GM19372 (cell line): ENCODE results near the gene RFX2.
"Not testable (repeated sequence)": the region's sequence is repeated elsewhere in the genome, so short reads cannot be mapped to it uniquely, and the experiment has no call there.

ENCODE experiments used
- ATAC-seq: cut with Tn5 transposase; IDR thresholded peaks from one replicate; pipeline ENCODE4 v1.9.1; 2021; ENCODE audit warnings: mild to moderate bottlenecking, low read depth, moderate library complexity; ENCODE audit not compliant: unreplicated experiment

The RFX2 gene

GRCh38 chr19:5993648-5994358 lies 116.5 kb downstream of the RFX2 start:
- no peak for ATAC-seq

GRCh38 chr19:5993201-5993600 lies 117.1 kb downstream of the RFX2 start:
- ATAC-seq, result no peak

DNA sequence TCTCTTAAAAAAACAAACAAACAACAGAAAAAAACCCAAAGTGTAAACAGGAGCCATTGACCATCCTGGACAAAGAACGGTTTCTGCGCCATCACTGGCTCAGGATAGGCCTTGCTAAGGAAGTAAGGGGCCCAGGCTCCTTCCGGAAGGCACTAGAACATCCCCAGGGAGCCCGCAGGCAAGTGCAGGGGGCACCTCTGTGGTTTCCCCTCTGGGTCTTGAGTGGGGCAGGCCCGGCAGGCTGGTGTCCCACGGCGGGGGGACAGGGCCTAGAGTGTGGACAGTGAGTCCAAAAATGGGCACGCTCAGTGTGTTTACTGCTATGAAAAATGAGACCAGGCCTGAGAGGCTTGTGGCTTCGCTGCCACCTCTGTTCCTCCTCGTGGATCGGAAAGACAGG lies 117.5 kb downstream of the RFX2 start:
- no peak for ATAC-seq

GRCh38 chr19:5991244-5991838 lies 119.0 kb downstream of the RFX2 start:
- ATAC-seq, result no peak

GRCh38 chr19:5990289-5990797 lies 120.0 kb downstream of the RFX2 start:
- ATAC-seq, result no peak

DNA sequence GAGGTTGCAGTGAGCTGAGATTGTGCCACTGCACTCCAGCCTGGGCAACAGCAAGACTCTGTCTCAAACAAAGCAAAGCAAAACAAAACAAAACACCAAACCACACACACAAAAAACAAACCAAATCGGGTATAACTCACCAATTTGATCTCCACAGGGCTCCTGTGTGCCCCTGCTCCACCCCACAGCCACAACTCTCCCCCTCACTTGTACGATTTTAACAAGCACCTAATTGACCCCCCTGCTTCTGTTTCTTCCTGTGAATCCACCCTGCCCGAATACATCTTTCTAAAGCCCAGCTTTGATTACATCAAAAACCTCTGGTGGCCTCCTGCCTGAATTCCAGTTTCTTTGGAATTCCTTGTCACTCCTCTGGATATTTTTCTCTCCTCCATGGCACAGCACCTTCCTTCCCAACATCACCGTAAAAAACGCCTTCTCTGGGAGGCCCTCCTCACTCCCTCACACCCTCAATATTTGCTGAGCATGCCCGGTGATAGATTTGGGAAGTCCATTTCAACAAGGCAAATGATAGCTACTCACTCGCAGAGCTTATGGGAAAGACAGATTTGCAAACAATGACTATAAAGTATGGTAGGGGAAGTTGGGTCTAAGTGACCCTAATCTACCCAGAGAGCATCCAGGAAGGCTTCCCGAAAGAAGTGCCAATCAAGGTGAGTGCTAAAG lies 120.8 kb downstream of the RFX2 start:
- ATAC-seq, result no peak

DNA sequence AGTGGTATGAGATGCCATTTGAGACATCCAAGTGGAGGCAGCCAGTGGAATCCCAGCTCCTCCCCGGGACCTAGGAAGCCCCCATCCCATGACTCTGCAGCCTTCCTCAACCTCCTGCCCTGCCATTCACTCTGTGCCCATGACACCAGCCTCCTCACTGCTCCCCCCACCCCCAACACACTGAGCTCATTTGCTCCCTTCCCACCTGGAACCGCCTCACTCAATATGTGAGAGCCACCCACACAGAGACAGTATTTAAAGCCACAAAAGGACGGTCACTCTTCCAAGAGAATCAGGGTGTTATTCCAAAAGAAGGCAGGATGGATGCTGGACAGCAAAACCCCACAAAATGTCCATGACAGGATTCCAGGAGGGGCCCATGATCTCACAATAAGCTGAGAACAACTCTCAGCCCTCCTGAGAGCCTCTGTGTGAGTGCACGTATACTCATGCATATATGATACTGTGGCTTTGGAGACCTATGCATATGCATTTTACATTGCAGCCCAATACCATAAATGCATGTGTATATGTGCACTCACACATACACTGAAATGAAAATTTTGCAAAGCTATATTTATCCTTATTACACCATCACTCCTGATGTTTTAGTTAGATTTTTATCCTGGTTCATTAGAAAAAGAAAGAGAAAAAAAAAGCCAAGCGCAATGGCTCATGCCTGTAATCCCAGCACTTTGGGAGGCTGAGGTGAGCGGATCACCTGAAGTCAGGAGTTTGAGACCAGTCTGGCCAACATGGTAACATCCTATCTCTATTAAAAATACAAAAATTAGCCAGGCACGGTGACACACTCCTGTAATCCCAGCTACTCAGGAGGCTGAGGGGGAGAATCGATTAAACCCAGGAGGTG lies 121.5 kb downstream of the RFX2 start:
- ATAC-seq, result no peak

DNA sequence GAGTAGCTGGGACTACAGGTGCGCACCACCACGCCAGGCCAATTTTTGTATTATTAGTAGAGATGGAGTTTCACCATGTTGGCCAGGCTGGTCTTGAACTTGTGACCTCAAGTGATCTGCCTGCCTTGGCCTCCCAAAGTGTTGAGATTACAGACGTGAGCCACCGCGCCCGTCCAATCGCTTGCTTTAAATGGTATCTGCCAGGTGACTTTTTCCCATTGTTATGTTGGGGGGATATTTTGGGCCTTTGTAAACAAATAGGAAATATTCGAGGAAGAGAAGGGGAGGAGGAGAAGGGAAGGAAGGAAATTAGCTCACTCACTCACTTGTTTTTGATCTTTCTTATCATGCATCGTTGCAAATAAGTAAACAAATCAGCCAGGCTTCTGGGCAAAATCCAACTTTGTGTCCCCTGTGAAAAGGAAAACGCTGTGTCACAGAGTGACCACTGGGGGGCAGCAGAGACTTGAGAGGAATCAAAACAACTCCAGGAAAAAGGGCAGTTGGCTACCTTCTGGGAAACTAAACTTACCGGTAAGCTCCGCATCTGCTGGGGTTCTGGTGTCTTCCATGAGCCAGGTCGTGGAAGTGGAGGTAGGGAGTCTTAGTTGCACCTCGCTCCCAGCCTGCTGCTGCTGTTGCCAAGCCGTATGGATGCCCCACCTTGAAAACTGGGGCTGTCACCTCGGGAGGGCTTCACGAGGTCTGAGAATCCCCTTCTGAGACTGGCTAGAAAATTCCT lies 123.1 kb downstream of the RFX2 start:
- no peak for ATAC-seq

DNA sequence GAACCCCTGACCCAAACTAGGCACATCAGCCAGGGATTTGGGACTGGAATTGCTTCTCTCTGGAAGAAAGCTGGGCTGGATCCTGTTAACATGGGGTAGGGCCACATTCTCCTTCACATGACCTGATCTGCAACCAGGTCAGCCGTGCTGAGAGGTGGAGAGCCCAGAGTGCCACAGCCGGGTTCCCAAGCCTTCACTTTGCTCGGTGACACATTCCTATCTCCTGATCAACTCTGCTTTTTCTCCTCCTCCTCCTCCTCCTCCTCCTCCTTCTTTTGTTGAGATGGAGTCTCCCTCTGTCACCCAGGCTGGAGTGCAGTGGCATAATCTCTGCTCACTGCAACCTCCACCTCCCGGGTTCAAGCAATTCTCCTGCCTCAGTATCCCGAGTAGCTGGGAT lies 124.5 kb downstream of the RFX2 start:
- not testable (repeated sequence) for ATAC-seq

DNA sequence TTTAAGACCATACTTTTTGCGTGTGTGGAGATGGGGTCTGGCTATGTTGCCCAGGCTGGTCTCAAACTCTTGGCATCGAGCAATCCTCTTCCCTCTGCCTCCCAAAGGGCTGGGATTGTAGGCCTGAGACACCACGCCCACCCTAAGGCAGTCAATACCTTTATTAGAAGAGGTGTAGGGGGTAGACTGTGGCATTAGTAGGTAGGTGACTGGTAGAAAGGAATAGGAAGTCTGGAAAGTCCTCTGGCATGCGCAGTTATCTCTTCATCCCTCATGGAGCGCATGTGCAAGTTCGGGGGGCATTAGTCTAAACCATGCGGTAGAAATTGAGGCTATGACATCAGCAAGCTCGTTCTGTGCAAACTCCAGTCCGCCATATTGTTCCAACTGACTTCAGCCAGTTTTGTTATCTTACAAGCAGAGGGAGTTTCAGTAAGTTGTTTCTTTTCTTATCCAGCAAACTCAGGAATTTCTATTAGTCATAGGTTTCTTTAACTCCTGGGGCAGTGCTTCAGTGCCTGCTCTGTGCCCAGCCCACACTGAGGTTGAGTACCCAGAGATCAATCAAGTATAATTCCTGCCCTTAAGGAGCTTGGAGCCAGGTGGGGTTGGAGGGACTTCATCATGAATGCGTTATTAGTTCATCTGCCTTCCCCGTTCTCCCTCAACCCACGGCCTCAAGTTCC lies 125.1 kb downstream of the RFX2 start:
- no peak for ATAC-seq

- no peak for ATAC-seq
Observed at GRCh38 chr19:5984600-5984999, 125.7 kb downstream of the RFX2 start.

DNA sequence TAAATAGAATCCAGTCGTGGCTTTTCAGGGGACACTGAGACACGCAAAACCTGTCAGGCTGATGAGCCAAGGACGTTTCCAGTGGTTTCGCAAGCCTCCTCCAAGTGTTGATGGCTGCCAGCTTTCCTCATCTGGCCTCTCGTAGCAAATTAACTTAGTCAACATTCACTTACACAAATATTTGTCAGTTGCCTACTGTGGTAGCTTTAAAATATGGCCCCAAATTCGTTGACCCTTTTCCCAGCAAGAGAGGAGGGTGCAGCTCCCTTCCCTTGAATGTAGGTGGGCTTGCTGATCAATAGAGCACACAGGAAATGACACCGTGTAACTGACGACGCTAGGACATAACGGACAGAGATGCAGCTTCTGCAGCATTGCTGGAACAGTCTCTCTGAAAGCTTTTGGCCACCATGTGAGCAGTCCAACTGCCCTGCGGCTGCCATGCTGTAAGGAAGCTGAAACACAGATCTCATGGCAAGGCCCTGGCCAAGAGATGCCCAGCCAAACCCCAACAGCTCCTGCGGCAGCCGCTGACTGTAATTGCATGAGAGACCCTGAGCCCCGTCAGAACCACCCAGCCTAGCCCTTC lies 126.8 kb downstream of the RFX2 start:
- ATAC-seq, result no peak

GRCh38 chr19:5978606-5979552 lies 131.4 kb downstream of the RFX2 start:
- no peak for ATAC-seq

DNA sequence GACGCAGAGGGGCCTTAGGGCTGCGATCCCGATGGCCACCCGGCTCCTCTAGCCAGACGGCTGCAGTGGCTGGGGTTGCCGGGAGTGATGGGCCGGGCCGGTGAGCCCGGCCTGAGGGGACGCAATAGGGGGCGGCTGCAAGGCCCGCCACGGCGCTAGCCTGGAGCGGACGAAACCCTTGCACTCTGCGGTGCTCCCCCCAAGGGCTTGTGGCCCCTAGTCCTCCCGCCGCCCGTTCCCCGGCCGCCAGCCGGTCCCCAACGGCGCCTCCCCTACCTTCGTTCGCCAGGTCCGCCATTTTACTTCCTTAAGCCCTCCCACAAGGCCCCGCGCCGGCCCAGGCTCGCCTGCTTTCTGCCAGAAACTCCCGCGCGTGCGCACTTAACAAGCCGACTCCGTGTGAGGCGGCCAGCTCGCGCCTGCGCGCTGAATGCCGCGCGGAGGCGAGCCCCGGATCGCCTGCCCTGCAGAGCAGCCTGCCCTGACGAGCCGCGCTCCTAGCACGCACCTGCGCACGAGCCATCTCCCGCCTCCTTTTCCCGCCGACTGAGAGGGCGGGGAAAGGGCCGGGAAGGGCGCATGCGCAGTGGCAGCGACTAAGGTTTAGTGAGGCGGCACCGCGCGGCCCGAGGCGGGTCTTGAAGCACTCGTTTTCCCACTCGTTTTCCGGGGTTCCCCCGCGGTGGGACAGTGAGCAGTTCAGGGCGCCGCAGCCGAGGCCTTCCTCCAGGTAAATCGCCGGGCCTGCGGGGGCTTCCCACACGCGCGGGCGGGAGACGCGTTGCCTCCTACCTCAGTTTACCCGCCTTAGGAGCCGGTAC lies 132.3 kb downstream of the RFX2 start, which contains the start of gene RANBP3:
Gene RANBP3 (minus strand): TSS at position 356 of the 821 bp plus-strand sequence. CDS start 58 bp downstream, at position 298.
- ATAC-seq, result peak; percentile 95

GRCh38 chr19:5977222-5977784 lies 133.0 kb downstream of the RFX2 start:
- no peak for ATAC-seq

DNA sequence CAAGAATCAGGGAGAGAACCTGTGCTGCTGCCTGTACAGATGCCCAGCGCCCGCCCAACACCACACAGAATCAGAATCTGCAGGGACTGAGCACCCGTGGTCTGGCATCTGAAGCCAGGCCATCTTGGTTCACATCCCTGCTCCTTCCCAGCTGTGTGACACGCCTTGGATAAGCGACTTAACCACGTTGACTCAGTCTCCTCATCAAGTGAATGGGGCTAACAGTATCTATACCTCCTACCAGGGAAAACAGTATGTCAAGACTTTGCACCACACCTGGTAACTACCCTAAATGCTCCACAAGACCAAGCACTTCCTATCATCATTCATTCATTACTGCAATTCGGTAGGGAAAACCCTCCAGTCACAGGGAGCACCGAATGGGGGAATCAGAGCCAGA lies 133.5 kb downstream of the RFX2 start:
- no peak for ATAC-seq

GRCh38 chr19:5975388-5975728 lies 134.9 kb downstream of the RFX2 start:
- ATAC-seq, result no peak
